GM21529 (cell line): ENCODE measurements around the gene CMTM2.
"Not testable (repeated sequence)": the region's sequence is repeated elsewhere in the genome, so short reads cannot be mapped to it uniquely, and the experiment has no call there.

Source experiments
- ATAC-seq: cut with Tn5 transposase; IDR thresholded peaks from one replicate; pipeline ENCODE4 v1.9.1; 2021; ENCODE audit not compliant: unreplicated experiment

Gene CMTM2

GRCh38 chr16:66630561-66631260 is 51.4 kb downstream of the CMTM2 start:
- not testable (repeated sequence) for ATAC-seq

- not testable (repeated sequence) for ATAC-seq
Measured at GRCh38 chr16:66631558-66631957, 52.3 kb downstream of the CMTM2 start.

DNA sequence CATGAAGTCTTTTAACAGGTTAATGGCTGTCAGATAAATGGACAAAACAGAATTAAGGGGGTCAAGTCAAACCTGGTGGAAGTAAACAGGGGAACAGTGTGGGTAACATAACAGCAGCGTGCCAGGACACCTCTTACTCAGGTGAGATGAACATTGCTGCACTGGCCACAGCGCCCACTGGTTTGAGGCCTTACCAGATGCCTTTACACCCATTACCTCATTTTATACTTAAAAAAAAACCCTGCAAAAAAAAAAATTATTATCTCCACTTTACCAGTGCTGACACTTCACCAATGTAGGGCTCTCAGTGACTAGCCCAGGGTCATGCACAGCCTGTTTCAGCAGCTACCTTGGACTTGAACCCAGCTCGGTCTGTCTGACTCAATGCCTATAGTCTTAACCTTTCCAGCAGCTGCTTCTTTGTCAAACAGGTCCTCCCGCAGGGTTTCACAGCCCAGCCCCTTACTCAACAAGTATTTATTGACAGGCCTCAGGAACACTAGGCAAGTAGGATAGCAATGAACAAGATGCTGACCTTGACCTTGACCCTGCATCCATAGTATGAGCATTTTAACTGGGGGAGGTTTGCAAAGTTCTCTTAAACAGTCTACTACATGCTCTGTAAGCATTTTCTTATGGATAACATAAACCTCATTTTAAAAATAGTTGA is 55.4 kb downstream of the CMTM2 start:
- ATAC-seq = no peak

DNA sequence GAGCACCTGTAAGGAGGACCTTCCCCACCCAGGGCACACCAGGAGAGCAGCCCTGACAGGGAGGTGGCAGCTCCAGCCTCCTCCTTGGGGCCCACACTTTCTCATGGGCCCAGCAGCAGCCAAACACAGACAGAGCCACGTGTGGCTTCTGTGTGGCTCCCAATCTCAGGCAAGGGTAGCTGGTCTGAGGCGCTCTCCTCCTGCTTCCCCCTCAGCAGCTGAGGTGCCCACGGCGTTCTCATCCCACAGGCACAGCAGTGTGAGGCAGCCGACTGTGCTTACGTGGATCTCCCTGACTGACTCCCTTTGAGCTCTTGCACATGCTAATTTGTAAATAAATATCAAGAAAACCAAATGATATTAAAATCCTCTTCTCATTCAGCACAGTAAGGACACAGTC is 56.1 kb downstream of the CMTM2 start:
- ATAC-seq = no peak

GRCh38 chr16:66636199-66636598 is 56.9 kb downstream of the CMTM2 start:
- ATAC-seq = no peak

DNA sequence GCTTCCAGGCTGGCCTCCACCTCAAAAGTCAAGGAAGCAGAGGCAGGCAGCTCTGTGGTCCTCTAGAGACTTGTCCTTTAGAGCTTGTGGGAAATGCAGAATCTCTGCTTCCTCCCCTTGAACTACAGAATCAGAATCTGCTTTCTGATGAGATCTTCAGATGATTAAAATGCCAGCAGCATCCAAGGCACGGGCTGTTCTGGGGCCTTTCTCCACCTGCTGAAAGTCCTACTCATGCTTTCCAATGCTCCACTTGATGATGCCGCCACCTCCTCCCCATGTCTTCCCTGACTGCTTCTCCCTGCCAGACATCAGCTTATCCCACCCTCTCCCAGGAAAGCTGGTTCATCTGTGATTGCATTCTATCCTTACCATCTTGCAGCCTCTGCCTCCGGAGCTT is 58.5 kb downstream of the CMTM2 start:
- no peak for ATAC-seq
